Stimulated activated CD4-positive, alpha-beta T cell treated with anti-CD3 and anti-CD28 coated beads, Interleukin-1b, Interleukin-23, amount 100 ng/mL, for 1 hour (primary cell): ENCODE measurements around the gene CLASP2.
"Not testable (repeated sequence)": the region's sequence is repeated elsewhere in the genome, so short reads cannot be mapped to it uniquely, and the experiment has no call there.

Experiments used
- DNase-seq, 2 donors: peaks; one replicate each; pipeline ENCODE4 v3.0.0-alpha.2; 2020; ENCODE audit warnings: low read depth in 2 of 2

CLASP2 gene

DNA sequence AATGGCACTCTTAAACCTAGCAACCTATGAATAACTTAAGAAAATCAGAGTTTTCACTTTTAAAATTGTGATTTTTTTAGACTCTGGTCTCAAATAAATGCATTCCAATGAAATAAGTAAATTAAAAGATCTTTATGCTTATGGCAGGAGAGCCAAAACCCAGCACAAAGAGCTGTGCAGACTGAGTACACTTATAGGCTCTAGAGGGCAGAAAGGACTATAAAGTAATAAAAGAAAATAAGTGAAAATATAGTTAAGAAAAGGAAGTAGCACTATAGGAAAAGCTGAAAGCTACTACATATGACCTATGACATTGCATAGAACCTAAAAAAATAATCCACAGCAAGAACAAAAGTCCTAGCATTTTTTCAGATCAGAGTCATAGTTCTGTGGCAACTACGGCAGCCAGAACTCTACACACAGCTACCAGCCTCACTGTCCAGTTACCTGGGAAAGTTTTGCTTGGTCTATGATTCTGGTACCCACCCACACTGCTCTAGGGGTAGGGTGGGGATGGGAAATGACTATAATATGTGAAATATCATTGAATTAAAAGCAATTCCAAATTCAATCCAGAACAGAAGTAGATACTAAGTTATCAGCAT is 30.5 kb downstream of the CLASP2 start:
- DNase-seq: no peak

DNA sequence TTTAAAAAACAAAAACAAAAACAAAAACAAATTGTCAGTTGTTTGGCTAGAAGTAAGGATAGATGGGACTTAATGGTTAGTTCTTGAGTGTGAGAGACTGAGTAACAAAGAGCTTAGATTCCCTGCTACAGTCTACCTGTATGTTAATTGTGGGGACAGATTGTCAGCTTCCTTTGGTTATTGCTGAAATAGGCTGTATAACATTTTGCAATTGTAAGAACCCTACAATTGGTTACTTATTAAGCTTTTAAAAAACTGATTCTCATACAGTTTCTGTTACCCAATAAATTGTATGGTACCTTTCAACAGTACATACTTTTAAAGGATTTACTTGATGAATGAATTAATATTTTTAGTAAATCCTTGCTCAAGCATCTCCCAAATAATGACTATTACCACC is 35.3 kb downstream of the CLASP2 start:
- DNase-seq: no peak

DNA sequence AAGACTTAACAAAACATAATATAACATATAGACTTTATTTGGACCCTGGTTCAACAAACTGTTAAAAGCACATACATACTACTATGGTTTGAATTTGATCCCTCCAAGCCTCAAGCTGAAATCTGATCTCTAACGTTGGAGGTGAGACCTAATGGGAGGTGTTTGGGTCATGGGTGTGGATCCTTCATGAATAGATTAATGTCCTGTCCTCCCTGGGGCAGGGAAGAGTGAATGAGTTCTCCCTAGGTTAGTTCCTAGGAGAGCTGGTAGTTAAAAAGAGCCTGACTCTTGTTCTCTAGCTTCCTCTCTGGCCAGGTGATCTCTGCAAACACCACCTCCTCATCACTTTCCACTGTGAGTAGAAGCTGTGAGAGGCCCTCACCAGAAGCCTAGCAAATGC is 36.4 kb downstream of the CLASP2 start:
- no peak for DNase-seq

DNA sequence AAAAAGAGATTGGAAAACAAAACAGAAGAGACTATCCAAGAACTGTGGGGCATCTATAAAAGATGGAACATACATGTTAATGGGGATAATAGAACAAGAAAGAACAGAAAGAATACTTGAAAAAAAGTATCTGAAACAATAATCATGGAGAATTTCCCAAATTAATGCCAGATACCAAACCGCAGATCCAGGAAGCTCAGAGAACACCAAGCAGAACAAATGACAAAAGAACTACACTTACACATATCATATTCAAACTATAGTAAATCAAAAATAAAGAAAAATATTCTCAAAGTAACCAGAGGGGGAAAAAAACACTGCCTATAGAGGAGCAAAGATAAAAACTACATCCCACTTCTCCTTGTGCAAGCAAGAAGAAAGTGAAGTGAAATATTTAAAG is 40.0 kb downstream of the CLASP2 start:
- DNase-seq: no peak

DNA sequence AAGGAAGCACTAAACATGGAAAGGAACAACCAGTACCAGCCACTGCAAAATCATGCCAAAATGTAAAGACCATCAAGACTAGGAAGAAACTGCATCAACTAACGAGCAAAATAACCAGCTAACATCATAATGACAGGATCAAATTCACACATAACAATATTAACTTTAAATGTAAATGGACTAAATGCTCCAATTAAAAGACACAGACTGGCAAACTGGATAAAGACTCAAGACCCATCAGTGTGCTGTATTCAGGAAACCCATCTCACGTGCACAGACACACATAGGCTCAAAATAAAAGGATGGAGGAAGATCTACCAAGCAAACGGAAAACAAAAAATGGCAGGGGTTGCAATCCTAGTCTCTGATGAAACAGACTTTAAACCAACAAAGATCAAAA is 44.6 kb downstream of the CLASP2 start:
- not testable (repeated sequence) for DNase-seq

DNA sequence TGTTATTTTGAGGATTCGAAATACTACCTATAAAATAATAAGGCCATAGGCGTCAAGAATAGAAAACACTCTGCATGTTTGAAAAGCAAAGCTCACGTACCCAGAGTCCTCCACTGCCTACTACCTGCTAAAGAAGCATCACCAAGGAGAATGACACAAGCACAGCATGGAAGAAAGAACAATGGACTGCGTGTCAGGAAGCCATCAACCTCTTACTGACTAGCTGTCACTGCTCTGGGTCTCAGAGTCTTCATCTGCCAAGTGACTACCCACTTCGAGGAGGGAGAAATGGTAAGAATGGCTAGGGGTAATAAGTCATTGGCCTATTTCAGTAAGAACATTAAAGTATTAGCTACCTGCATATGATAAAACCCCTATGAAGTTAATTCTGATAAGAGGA is 49.4 kb downstream of the CLASP2 start:
- no peak for DNase-seq

DNA sequence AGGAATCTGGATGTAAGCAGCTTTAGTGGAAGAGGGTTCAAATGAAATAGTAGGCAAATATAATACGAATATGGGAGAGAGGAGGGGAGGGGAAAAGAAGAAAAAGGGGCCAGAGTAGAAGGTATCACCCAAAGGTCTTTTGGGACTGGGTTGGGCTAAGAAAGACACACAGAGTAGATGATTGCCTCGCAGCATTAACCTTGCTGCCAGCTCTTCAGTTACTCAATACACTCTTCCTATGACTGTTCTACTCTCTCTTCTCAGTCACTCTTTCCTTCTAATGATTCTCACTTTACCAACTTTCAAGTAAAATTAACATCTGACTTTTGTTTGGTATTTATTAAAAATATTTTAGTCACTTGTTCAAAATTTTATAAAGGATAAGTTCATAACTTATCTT is 52.8 kb downstream of the CLASP2 start:
- DNase-seq: no peak

DNA sequence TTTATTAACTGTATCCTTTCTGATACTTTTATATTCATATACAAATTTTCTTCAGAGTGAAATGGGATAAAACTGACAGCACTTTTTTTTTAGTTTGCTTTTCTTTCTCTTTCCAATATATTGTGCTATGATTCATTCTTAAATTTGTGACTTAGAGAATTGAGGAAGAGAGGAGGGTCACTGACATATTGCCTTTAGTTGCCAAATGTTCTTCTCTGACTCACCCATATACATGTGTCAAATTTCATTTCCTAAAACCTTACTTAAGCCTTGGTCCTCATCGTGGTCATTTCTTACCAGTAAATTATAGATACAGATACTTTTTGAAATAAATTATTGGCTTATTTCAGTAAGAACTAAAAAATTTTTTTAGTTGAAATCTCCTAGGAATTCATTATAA is 53.9 kb downstream of the CLASP2 start:
- no peak for DNase-seq

DNA sequence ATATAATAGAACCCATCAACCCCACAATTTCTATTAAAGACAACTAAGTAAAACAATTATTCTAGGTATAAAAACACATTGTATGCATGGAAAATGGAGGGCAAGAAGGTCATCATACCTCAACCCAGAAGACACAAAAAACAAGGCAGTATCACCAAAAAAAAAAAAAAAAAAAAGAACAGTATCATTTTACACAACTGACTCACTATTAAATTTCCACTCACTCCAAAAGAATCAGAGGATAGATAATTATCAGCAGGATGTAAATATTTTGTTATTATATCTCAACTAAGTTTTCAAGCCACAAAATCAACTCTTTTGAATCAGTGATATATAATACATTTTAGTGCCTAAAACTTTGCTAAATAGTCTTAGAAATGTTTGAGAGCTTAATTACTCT is 55.0 kb downstream of the CLASP2 start:
- no peak for DNase-seq

DNA sequence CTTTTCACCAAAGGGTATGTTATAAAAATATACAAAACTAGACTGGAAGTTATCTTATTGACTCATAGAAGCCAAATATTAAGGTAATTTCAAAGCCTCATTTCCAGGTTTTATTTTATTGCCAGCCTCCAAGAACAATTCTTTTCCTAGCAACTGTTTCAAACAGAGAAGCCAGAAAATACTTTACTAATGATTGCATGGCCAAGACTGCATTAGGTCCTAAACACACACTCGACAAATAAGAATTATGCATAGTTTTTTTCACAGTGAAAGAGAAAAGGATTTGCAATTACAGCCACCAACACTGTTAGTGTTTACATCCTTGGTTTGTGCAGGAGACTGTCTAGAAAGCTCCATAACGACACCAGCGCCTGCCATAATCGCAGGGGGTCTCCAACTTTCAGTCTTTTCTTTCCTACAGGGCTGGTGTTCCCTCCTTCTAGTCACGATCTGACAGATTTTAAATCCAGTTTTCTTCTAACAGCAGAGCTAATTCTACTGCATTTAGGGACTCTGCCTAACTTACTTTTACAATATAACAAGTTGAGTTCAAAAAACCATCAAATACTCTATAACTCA is 58.1 kb downstream of the CLASP2 start:
- DNase-seq: no peak

DNA sequence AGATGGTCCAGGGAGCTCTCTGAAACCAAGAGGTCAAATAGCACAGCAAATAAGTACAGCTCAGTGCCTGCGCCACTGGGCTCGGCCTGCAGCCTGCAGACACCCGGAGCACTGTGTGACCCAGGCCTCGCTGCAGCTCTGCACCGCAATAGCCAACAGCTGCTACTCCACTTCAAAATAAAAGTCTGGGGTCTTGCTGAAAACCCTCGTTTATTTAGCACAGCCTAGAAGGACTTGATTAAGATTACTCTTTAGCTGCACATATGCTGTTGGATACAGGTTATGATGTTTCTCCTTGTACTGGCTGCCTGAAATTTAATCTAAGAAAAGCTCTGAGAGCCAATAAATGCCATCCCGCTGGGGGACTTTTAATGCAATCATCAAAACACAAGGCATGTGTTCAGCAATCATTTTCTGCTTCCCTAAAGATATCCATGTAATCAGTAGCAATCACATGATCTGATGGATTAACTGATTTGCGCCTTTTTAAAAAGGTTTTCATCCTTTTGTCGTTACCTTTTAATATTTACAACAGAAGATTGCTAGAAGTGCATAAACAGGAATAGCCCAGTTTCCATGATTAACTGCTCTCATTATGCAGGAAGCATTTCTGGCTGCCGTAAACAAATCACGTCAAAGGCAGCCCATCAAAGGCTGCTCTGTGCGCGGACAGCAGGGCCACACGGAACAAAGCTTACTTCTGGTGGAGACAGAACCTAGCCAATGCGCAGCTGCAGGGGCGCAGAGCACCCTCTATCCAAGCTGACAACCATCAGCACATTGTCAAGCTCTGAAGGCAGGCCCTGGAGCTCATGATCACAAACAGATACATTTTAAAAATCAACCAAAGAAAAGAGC is 58.8 kb downstream of the CLASP2 start:
- no peak for DNase-seq

DNA sequence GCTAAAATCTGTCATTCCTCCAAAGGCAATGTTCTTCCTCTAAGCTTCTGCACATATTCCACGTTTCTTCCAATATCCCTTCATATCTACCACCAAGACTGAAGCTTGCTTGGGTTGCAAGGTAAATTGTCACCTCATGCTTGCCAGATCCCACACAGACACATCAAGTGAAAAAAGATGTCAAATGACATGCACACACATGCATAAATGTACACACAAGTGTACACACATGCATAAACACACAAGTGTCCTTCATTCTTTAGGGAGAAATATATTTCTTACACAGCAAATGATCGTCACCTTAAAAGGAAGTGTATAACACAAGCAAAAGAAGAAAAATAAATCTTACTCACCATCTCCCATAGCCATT is 59.4 kb downstream of the CLASP2 start:
- no peak for DNase-seq

DNA sequence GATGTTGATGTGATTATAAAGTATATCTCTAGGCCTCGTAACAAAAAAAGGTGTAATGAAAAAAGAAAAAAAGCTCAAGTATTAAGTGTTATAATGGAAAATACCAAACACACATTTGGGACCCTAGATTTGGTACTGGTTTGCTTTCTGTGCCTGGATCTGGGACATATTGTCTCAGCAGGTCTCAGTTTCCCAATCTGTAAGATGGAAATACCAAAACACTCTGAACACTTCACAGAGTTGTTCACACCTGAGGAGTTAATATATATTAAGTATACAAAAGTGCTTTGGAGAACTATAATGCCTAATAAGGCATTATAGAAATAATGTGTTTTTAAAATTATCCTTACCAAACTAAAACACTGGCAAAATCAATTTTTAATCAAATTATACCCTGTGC is 60.0 kb downstream of the CLASP2 start:
- no peak for DNase-seq

DNA sequence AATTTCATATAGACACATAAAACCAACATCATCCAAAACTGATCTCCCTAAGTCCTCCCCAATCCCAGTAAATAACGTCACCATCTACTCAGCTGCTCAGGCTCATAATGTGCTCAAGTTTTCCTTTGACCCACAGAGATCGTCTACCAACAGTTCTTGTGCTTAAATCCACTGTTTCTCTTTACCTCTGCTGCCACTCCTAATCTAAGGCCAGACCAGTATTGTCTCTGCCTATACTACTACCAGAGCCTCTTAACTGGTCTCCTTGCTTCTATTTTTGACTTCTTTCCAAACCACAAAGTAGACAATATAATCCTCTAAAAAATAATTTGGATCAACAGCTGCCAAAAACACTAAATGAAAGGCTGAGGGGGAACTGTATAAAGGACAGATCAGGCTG is 65.3 kb downstream of the CLASP2 start:
- no peak for DNase-seq

DNA sequence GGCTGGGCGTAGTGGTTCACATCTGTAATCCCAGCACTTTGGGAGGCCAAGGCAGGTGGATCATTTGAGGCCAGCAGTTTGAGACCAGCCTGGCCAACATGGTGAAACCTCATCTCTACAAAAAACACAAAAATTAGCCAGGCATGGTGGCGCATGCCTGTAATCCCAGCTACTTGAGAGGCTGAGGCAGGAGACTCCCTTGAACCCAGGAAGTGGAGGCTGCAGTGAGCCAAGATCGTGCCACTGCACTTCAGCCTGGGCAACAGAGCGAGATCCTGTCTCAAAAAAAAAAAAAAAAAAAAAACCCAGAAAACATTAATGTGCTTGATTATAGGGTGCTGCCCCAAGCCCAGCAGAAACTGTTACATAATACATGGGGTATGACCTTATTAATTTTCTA is 67.0 kb downstream of the CLASP2 start:
- not testable (repeated sequence) for DNase-seq

DNA sequence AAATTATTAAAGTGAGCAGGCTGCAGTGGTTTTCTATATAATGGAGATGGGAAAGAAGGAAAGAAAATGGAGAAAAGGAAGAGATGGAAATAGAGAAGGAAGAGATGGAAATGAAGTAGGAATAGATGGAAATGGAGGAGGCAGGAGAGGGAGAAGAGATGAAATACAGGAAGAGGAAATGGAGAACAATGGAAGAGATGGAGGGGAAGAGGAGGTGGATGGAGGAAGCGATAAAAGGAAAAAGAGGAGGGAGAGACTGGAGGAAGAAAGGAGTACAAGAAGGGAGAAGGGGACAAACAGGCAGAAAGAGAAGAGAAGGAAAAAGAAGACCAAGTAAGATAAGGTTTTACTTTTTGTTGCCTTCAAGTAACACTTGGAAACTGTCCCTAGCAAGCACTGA is 67.6 kb downstream of the CLASP2 start:
- DNase-seq: no peak

DNA sequence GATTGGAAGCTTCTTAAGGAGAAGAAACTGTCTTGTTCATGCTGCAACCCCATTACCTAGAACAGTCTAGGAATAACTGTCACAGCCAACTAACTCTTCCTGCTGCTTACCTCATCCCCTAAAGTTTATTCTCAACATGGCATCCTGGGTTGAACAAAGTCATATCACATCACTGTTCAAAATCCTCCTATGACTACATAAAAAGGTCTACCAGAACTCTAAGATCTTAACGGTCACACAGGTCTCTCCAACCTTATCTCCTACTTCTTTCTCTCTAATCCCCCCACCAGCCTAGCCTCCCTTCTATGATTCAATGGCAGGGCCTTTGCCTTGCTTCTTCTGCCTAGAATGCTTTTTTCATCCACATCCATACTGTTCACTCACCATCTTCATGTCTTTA is 69.3 kb downstream of the CLASP2 start:
- no peak for DNase-seq

DNA sequence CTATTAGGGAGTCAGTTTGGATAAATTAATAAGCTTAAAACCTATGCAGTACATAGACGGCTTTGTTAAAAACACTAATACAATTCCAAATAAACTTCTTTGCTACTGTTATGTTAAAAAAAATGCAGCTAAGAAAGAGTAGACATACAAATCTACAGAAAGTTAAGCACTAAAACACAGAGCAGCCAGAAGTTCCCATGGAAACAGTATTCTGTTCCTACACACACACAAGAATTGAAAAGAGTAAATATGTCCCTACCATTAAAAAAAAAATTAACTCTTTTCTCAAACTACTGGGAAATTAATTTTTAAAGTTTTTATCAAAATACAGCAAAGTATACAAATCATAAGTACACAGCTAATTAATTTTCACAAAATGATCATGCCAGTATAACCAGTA is 71.6 kb downstream of the CLASP2 start:
- DNase-seq: no peak

DNA sequence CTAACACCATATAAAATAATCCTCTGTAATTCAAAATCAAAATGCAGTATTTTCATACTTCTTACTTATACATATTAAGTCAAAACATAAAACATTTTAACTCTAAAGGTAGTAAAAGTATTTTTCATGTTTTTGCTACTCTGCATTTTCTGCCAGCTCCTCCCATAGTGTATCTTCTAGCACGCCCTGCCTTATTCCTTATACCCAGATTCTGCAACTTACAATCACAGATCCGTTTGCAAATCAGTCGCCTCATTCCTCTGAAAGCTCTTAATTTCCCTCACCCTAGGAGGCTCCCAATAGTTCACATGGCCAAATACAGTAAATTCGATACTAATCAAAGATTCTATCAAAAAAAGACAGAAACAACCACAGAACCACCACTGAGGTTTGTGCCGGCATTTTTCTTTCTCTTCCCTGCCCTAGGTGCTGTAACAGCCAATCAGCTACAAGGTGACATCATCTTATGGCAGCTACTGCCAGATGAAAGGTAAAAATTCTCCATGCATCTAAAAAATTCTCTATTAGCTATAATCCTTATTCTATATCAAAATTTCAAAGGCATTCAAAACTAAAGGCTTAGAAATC is 72.9 kb downstream of the CLASP2 start:
- DNase-seq: no peak

DNA sequence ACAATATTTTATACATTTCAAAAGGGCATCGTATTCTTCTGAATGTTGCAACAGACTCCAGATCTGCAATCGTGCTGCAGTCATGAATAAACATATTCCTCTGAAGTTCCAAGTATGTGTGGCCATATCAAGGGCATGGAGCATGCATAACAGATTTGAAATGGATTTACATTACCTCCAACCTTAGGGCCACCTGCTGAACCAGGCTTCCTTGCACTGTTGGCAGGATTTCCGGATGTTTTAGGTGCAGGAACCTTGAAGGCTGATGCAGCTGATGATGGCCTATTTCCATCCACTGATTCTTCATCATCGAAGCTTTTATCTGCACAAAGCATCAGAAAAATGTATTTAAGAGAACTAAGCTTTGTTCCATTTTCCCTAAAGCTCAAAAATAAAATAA is 73.5 kb downstream of the CLASP2 start:
- no peak for DNase-seq

DNA sequence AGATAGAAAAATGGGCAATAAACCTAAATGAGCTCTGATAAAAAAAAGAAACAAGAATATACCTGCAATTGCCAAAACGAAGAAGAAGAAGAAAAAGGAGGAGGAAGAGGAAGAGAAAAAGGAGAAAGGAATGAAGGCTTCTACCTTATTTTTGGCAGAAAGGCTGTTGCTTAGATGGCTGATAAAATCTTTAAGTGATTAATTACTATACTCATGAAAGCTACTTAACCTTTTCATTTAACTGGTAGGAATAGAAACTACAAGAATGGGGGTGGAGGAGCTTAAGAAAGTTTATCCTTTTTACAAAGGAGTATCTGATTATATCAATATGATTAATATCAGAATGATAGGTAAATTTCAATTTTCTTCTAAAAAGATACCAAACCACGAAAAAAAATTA is 75.2 kb downstream of the CLASP2 start:
- DNase-seq: no peak

DNA sequence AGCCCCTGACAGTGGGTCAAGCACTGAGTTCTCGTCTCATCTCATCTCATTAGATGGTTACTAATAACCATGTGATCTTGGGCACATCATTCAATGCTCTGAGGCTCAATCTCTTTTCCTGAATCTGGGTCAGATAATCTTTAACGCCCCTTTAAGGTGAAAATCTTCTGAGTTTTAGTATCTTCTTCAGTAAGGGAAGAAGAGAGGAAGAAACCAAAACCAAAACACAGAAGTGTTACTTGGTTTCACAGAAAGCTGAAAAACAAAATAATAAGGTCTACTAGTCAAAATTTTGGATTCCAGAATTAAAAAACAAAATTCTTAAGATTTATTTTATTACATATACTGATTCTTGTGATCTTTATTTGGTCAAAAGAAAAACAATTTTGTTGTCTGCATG is 78.2 kb downstream of the CLASP2 start:
- DNase-seq: no peak

DNA sequence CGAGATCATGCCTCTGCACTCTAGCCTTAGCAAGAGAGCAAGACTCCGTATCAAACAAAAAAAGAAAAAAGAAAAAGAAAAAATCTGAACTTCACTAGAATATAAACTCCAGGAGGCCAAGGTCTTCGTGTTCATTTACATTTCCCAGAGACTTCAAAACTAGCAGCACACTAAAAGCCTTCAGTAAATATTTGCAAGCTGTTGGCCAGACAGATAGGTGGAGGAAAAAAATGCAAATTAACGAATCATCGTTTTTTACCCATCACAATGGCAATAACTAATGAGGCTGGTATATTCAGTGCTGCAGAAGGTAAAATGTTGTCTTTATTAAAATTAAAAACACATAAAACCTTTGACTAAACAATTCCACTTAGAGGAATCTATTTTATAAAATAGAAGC is 80.6 kb downstream of the CLASP2 start:
- no peak for DNase-seq
